GM18502 (cell line): Measurements from ENCODE around the gene CCDC88B.
A peak's percentile ranks its signal among the peaks of the same experiment; 100 is the strongest.

Experiments used
- ATAC-seq: cut with Tn5 transposase; IDR thresholded peaks from one replicate; pipeline ENCODE4 v1.9.1; 2021; ENCODE audit warnings: mild to moderate bottlenecking; ENCODE audit not compliant: unreplicated experiment, poor library complexity

The CCDC88B gene

GRCh38 chr11:64358907-64359711 lies 19.1 kb downstream of the CCDC88B start, which contains the start of gene RPS6KA4:
RPS6KA4 (plus strand) TSS chr11:64359162; CDS start chr11:64359236, 74 bp downstream.
- ATAC-seq = peak; percentile 60

- no peak for ATAC-seq
Measured at GRCh38 chr11:64359712-64360445, 19.9 kb downstream of the CCDC88B start.

DNA sequence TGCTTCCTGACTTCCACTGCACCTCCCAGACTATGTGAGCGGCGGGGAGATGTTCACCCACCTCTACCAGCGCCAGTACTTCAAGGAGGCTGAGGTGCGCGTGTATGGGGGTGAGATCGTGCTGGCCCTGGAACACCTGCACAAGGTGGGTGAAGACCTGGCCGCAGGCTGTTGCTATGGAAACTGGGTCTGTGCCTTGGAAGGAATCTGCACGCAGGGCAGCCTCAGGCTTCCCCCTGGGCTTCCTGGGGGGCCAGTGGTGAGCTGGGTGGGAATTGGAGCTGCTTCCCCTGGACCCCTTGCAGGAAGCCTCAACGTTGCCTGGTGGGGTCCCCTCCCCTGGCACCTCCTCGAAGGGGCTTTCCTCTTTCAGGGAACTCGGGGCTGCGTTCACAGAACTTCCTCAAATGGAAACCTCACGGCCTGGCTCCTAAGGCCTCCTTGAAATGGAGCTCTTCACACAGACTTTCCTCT lies 20.5 kb downstream of the CCDC88B start:
- no peak for ATAC-seq

GRCh38 chr11:64361659-64362058 lies 21.7 kb downstream of the CCDC88B start:
- ATAC-seq = no peak

DNA sequence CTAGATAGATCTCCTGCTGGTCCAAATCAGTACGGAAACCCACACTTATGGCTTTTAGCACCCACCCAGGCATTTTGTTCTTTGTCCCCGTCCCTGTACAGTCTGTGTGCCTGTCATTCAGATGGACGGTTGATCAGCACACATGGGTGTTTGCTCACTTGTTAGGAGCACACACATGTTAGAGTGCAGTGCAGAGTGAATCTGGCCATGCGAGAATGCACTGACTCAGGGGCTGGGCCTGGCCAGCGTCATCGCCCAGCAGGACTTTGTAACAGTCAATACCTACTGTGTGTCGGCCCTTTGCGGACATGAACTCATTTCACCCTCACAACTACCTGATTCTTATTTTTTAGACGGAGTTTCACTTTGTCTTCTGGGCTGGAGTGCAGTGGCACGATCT lies 22.3 kb downstream of the CCDC88B start:
- ATAC-seq = no peak

DNA sequence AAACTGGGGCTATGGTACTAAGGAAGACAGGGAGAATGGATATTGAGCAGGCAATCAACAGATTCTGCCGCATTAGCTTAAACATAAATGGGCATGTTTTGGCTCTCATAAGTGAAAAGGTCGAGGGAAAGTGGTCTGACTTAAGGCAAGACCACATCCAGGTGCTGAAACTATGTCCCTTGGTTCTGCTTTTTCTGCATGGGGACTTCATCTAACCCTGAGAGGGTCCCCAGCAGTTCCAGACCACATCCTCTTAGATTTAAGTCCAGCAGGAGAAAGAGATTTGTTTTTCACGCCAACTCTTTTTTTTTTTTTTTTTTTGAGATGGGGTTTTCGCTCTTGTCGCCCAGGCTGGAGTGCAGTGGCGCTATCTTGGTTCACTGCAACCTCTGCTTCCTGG lies 24.4 kb downstream of the CCDC88B start:
- ATAC-seq = no peak

DNA sequence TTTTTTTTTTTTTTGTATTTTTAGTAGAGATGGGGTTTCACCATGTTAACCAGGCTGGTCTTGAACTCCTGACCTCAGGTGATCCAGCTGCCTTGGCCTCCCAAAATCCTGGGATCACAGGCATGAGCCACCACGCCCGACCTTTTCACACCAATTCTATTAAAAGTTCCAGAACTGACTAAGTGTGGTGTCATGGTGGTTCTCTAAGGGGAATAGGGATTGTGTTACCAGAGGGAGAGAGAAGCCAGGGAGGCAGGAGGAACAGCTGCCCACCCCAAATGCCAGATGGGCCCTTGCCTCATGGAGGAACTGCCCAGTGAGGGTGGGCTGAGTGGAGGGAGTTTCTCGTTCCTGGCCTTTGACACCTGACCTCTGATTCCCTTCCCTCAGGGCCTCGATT lies 24.9 kb downstream of the CCDC88B start:
- ATAC-seq = no peak

GRCh38 chr11:64366751-64367150 lies 26.7 kb downstream of the CCDC88B start:
- no peak for ATAC-seq

GRCh38 chr11:64367931-64368672 lies 28.1 kb downstream of the CCDC88B start:
- ATAC-seq = no peak

GRCh38 chr11:64368673-64369074 lies 28.7 kb downstream of the CCDC88B start:
- ATAC-seq = no peak

- ATAC-seq = no peak
Measured at GRCh38 chr11:64369440-64370421, 29.7 kb downstream of the CCDC88B start.

DNA sequence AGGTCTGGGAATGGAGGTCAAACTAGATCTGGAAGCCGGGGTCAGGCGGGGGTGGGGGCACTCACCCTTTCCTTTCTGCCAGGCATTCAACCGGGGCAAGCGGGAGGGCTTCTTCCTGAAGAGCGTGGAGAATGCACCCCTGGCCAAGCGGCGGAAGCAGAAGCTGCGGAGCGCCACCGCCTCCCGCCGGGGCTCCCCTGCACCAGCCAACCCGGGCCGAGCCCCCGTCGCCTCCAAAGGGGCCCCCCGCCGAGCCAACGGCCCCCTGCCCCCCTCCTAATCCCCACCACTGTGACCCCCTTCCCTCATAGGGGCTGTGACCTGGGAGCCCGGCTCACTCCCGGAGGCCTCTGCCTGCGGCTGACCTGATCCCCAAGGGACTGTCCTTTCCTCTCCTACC lies 31.2 kb downstream of the CCDC88B start:
- ATAC-seq = no peak

DNA sequence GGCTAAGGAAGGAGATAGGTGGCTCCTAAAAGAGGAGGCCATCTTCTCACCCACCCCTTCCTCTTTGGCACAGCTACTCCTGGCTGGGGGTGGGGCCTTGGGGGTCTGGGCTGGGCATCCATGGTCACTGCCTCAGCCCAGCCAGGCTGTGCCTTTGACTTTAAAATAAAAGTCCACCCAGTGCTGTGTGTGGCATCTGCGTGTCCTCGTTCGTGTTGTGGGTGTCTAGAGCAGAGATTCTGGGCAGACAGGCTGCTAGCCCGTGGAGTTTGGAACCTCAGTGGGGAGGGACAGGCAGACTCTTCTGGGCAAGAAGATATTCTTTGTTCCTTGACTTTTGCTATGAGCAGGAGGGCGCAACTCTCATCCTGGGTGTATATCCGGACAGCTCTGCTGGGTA lies 32.0 kb downstream of the CCDC88B start:
- ATAC-seq = no peak

DNA sequence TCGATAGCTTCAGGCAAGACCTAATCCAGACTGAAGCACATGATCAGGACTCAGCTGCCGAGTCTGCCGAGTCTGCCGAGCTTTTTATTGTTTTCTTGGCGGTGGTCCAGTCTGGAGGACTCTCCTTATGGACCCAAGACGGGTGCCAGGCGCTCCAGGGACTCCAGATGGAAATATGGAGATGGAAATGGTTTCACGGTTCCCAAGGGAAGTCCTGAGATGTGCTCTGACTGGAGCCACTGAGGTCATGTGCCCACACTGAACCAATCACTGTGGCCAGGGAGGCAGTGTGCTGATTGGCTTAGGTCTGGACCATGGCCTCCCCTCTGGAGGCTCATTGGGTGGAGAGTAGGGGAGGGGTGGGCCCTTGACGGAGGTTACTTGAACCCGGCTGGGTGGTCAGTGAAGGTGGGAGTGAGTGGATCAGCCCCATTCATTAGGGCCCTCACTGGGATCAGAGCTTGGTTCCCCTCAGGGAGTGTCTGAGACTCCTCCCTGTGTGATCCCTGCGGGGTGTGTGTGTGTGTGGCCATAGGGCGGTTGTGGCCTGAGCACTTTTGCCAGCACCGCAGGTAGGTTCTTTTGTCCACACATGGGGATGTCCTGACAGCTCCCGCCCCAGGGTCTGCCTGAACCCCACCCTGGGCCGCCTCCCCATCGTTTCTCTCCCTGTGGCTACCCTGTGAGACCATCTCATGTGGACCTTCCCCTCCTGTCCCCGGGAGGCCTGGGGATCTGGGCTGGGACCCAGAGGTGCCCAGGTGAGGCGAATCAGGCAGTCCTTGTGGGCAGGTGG lies 33.0 kb downstream of the CCDC88B start:
- ATAC-seq = no peak

DNA sequence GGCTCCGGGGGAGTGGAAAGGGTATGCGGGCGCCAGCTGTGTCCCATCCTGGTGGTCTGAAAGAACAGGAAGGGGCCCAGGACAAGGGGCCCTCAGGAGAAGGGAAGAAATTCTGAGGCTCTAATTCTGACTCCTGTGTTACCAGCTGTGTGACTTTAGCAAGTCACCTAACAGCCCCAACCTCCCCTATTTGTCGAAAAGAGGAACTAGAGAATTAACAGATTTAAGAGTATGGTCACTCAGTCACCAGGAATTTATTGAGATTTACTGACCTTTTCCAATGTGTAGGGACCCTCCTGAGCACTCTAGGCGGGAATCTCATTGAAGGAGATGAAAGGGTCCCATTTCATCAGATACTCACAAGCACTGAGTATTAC lies 33.6 kb downstream of the CCDC88B start:
- no peak for ATAC-seq

DNA sequence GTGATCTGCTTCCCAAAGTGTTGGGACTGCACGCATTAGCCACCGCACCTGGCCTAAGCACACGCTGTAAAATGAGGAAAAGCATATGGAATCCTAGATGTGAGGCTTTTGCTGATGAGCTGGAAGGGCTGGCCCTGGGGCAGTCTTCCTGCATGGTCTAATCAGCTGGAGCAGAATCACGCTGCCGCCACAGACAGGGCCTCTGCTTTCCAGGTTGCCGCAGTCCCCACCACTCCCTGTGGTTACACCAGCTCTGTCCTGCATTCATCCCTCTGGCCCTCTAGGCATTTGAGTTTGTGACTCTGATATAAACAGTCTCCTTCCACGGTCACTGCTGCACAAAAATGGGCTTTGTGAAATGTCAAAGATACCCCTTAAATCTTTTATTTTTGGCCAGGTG lies 36.1 kb downstream of the CCDC88B start:
- ATAC-seq = no peak

- ATAC-seq = no peak
Measured at GRCh38 chr11:64378335-64378880, 38.4 kb downstream of the CCDC88B start.

- no peak for ATAC-seq
Measured at GRCh38 chr11:64379160-64379559, 39.2 kb downstream of the CCDC88B start.
